Tibial artery (tissue), 4 donors: ENCODE data around the gene ABL2.

Source experiments
- DNase-seq, 2 donors: peaks; one replicate each; pipeline ENCODE4 v3.0.0-alpha.2; 2019
- H3K27ac ChIP-seq, 2 donors: fragments of 200-600 bp; sonication (generic) in 1 of 2; 1 replicate in 1 of 2; 2 replicates in 1 of 2; pipeline ENCODE4 v1.5.1; 2018 to 2019; ENCODE audit warnings: mild to moderate bottlenecking in 1 of 2
- H3K27me3 ChIP-seq, 2 donors: fragments of 200-600 bp; sonication (generic) in 1 of 2; one replicate each; pipeline versions ENCODE4 v1.5.1 to v1.6.0; 2016 to 2019
- H3K36me3 ChIP-seq, 3 donors: fragments of 200-600 bp; sonication (generic) in 2 of 3; one replicate each; pipeline ENCODE4 v1.5.1; 2016 to 2019; ENCODE audit warnings: mild to moderate bottlenecking in 2 of 3
- H3K4me1 ChIP-seq, 4 donors: fragments of 200-600 bp; sonication (generic) in 2 of 4; 1 replicate in 3 of 4; 2 replicates in 1 of 4; pipeline ENCODE4 v1.5.1; 2016 to 2019
- H3K4me3 ChIP-seq, 2 donors: fragments of 200-600 bp; sonication (generic) in 1 of 2; 1 replicate in 1 of 2; 2 replicates in 1 of 2; pipeline ENCODE4 v1.5.1; 2018 to 2019; ENCODE audit warnings: mild to moderate bottlenecking in 2 of 2
- H3K9me3 ChIP-seq, 3 donors: fragments of 200-600 bp; sonication (generic) in 1 of 3; one replicate each; pipeline ENCODE4 v1.5.1; 2016 to 2019
- CTCF ChIP-seq, 2 experiments: fragments of 200-600 bp in 1 of 2; fragments of 450-650 bp in 1 of 2; IDR thresholded peaks; one replicate each; pipeline ENCODE4 v1.5.1; 2017 to 2019; ENCODE audit warnings: antibody characterized with exemption in 2 of 2, mild to moderate bottlenecking in 1 of 2, moderate library complexity in 1 of 2
- intact Hi-C: fragments of 100-400 bp; cut with DNase I; formaldehyde crosslinking; loops from one replicate; pipeline ENCODE4 v1.15.0; 2023; ENCODE audit warnings: low total_unique reads

ABL2 gene

GRCh38 chr1:179103999-179104398, 125.5 kb downstream of the ABL2 start:
- Histone ChIP-seq H3K4me3 (no peak overlapping the region), H3K27ac (no peak overlapping the region), H3K27me3 (no peaks in the 10 kb centered on the region), H3K36me3 (peaks cover 13 to 38% (median 36%) of the 10 kb centered on the region in 3 donors), H3K9me3 (no peaks in the 10 kb centered on the region), H3K4me1 (no peaks in the 10 kb centered on the region)
- no peak for DNase-seq
- no peak for TF ChIP-seq CTCF (IDR thresholded peaks at IDR 0.05)
- intact Hi-C loops = no loop called here

- Histone ChIP-seq H3K27me3 (no peaks in the 10 kb centered on the region), H3K36me3 (peaks cover 0 to 34% (median 30%) of the 10 kb centered on the region in 3 donors), H3K9me3 (no peaks in the 10 kb centered on the region), H3K4me1 (no peaks in the 10 kb centered on the region), H3K27ac (no peak overlapping the region), H3K4me3 (no peak overlapping the region)
- DNase-seq = no peak
- intact Hi-C loops = no loop called here
- TF ChIP-seq CTCF (IDR thresholded peaks at IDR 0.05) = no peak
Observed at GRCh38 chr1:179101566-179101965, 127.9 kb downstream of the ABL2 start.

- H3K9me3 ChIP-seq = no peaks in the 10 kb centered on the region
- H3K4me1 ChIP-seq = no peaks in the 10 kb centered on the region
- DNase-seq = no peak
- no peak overlapping the region for H3K4me3 ChIP-seq
- H3K27me3 ChIP-seq = no peaks in the 10 kb centered on the region
- no peak for TF ChIP-seq CTCF (IDR thresholded peaks at IDR 0.05)
- H3K36me3 ChIP-seq = peaks cover 16 to 47% (median 43%) of the 10 kb centered on the region in 3 donors
- no peak overlapping the region for H3K27ac ChIP-seq
- intact Hi-C loops = no loop called here
Observed at GRCh38 chr1:179099891-179100290, 129.6 kb downstream of the ABL2 start.

GRCh38 chr1:179095924-179096323, 133.6 kb downstream of the ABL2 start:
- TF ChIP-seq CTCF (IDR thresholded peaks at IDR 0.05) = no peak
- Histone ChIP-seq H3K4me3 (no peak overlapping the region), H3K9me3 (no peaks in the 10 kb centered on the region), H3K27me3 (no peaks in the 10 kb centered on the region), H3K36me3 (peaks cover 29 to 69% (median 64%) of the 10 kb centered on the region in 3 donors), H3K4me1 (peaks cover 0 to 17% (median 16%) of the 10 kb centered on the region in 4 donors), H3K27ac (no peak overlapping the region)
- no peak for DNase-seq
- intact Hi-C loops = no loop called here

GRCh38 chr1:179095377-179095776, 134.1 kb downstream of the ABL2 start:
- no peak for TF ChIP-seq CTCF (IDR thresholded peaks at IDR 0.05)
- peaks cover 0 to 21% (median 21%) of the 10 kb centered on the region in 4 donors for H3K4me1 ChIP-seq
- peaks cover 29 to 64% (median 61%) of the 10 kb centered on the region in 3 donors for H3K36me3 ChIP-seq
- DNase-seq = no peak
- intact Hi-C loops = no loop called here
- no peak overlapping the region for H3K4me3 ChIP-seq
- no peak overlapping the region for H3K27ac ChIP-seq
- no peaks in the 10 kb centered on the region for H3K27me3 ChIP-seq
- H3K9me3 ChIP-seq = no peaks in the 10 kb centered on the region

GRCh38 chr1:179094818-179095217, 134.7 kb downstream of the ABL2 start:
- no peak for TF ChIP-seq CTCF (IDR thresholded peaks at IDR 0.05)
- no peaks in the 10 kb centered on the region for H3K27me3 ChIP-seq
- no peak overlapping the region for H3K4me3 ChIP-seq
- H3K4me1 ChIP-seq = peaks cover 0 to 27% (median 26%) of the 10 kb centered on the region in 4 donors
- H3K9me3 ChIP-seq = no peaks in the 10 kb centered on the region
- no peak overlapping the region for H3K27ac ChIP-seq
- intact Hi-C loops = no loop called here
- no peak for DNase-seq
- peaks cover 29 to 63% (median 63%) of the 10 kb centered on the region in 3 donors for H3K36me3 ChIP-seq
